Omental fat pad (tissue), 4 donors: ENCODE data around the gene GAGE10. TPM values are rescaled to one million over a fixed set of nuclear protein-coding genes. Genes with fewer than 3 reads are reported as not detected.

Source experiments
- ATAC-seq: fragments of 150-250 bp; one replicate; pipeline ENCODE4 v1.9.1; 2016; ENCODE audit warnings: mild to moderate bottlenecking, moderate library complexity; ENCODE audit not compliant: low FRiP score
- DNase-seq: peaks from one replicate; pipeline ENCODE4 v3.0.0-alpha.2; 2019; ENCODE audit warnings: low spot score
- total RNA-seq, 4 donors: library from RNA; depleted of rRNA; stranded (reverse); fragments of >200 nt; gene quantifications; one replicate each; pipeline ENCODE4 v1.1.0, GENCODE V29; 2016
- TF ChIP-seq, protein P1 (sequence below), 3 donors: fragments of 450-650 bp; IDR thresholded peaks; one replicate each; pipeline ENCODE4 v1.5.1; 2016 to 2017; ENCODE audit warnings: antibody characterized with exemption in 3 of 3, mild to moderate bottlenecking in 3 of 3, moderate library complexity in 2 of 3

The GAGE10 gene
- total RNA-seq, 4 donors from 2014 or later, result not detected

DNA sequence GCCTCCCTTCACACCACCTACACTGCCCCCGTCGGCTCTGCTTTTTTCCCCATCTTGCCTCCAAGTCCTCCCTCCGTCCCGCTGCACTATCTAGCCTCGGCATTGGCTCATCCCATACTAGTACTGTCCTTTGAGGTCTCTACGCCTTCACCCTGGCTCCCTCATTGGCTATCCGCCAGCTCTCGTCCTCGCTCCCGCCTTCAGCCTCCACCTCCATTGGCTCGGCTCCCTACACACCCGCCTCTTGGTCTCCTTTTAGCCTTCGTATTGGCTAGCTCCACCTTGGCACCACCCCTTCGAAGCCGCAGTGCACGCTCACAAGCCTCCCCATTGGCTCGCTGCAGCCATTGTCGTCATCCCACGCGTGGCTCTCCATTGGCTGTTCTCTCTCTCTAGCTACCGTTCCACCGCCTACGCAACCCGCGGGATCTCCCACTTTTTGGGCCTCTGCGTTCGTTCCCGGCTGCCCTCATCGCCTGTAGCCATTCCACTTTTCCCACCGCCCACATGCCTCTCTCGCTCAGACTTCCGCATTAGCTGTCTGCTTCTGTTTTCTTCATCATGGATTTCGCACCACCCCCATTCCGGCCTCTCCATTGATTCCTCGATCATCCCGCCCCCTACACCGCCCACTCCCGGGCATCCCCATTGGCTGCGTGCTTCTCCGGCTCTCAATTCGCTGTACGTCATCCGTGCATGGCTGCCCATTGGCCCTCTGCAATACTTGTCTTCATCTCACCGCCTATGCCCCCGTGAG is 34.3 kb upstream of the GAGE10 start:
- TF ChIP-seq, protein P1, sequence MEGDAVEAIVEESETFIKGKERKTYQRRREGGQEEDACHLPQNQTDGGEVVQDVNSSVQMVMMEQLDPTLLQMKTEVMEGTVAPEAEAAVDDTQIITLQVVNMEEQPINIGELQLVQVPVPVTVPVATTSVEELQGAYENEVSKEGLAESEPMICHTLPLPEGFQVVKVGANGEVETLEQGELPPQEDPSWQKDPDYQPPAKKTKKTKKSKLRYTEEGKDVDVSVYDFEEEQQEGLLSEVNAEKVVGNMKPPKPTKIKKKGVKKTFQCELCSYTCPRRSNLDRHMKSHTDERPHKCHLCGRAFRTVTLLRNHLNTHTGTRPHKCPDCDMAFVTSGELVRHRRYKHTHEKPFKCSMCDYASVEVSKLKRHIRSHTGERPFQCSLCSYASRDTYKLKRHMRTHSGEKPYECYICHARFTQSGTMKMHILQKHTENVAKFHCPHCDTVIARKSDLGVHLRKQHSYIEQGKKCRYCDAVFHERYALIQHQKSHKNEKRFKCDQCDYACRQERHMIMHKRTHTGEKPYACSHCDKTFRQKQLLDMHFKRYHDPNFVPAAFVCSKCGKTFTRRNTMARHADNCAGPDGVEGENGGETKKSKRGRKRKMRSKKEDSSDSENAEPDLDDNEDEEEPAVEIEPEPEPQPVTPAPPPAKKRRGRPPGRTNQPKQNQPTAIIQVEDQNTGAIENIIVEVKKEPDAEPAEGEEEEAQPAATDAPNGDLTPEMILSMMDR (IDR thresholded peaks at IDR 0.05), result no peak
- ATAC-seq (peak; percentile 96), DNase-seq (peak; percentile 83)

DNA sequence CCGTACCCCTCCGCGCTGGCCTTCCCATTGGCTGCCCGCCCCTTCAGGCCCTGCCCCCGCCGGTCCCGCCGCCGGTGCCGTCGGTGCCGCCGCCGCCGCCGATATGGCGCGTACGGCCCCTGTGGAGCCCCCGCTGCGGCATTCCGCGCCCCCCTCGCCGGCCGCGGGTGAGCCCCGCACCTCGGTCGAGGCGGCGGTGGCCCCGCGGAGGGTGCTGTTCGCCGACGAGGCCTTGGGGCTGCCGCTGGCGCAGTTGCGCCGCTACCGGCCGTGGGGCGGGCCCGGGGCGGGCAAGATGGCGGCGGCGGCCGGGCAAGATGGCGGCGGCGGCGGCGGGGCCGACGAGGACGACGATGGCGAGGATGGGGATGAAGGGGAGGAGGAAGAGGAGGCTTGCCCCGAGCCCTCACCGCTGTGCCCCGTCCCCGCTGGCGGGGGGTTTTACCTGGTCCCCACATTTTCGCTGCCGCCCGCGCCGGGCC is 33.6 kb upstream of the GAGE10 start, which contains the start of gene PPP1R3F:
PPP1R3F (plus strand) TSS at position 27 of the 482 bp plus-strand sequence; CDS start at position 104, 77 bp downstream.
- TF ChIP-seq, protein P1 (IDR thresholded peaks at IDR 0.05), result no peak
- no peak for DNase-seq
- peak; percentile 7 for ATAC-seq

GRCh38 chrX:49270249-49270921 is 33.1 kb upstream of the GAGE10 start:
- TF ChIP-seq, protein P1 (IDR thresholded peaks at IDR 0.05), result no peak
- no peak for DNase-seq
- no peak for ATAC-seq

DNA sequence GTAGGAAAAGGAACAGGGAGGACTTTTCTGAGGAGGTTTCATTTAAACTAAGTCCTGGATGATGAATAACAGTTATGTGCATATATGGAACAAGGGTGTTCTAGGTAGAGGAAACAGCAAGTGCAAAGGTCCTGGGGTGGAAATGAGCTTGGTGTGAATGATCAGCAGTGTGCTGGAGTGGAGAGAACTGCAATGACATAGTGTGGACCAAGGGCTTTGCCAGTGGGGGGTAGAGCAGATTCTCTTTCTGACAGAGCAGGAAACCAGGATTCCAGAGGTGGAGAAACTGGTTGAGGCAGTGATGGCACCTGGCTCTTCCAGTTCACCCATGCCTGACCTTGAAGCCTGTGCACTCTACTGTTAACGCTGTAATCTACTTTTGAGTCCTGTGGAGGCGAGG is 32.1 kb upstream of the GAGE10 start:
- TF ChIP-seq, protein P1 (IDR thresholded peaks at IDR 0.05), result no peak
- DNase-seq (no peak), ATAC-seq (no peak)

GRCh38 chrX:49272421-49272820 is 31.0 kb upstream of the GAGE10 start:
- DNase-seq (no peak), ATAC-seq (no peak)
- TF ChIP-seq, protein P1 (IDR thresholded peaks at IDR 0.05), result no peak

DNA sequence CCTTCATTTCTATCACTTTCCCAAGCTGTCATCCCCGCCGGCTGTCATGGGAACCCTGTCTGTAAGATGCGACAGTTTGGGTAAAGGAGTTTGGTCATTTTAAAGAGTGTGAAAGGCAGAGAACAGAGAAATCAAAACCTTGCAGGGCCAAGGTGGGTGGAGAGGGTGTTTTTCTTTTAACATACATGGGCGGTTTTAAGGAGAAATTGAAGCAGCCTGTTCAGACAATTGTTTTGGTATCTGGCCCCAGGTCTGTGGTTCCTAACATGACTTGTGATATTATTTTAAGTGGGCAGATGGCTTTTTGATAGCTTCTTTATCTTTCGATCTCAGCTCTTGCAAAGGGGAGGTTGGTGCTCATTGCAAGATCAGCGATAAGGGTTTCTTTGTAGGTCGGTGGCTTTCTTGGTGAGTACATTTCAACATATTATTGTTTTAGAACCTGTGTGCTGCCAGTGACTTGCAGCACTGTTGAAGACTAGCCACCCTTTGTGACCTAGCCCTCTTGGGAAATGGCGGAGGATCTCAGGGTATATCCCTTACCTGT is 30.2 kb upstream of the GAGE10 start:
- no peak for ATAC-seq
- TF ChIP-seq, protein P1 (IDR thresholded peaks at IDR 0.05), result no peak
- no peak for DNase-seq
